Measurements from ENCODE around the gene RAP1GAP2.

RAP1GAP2 gene

DNA sequence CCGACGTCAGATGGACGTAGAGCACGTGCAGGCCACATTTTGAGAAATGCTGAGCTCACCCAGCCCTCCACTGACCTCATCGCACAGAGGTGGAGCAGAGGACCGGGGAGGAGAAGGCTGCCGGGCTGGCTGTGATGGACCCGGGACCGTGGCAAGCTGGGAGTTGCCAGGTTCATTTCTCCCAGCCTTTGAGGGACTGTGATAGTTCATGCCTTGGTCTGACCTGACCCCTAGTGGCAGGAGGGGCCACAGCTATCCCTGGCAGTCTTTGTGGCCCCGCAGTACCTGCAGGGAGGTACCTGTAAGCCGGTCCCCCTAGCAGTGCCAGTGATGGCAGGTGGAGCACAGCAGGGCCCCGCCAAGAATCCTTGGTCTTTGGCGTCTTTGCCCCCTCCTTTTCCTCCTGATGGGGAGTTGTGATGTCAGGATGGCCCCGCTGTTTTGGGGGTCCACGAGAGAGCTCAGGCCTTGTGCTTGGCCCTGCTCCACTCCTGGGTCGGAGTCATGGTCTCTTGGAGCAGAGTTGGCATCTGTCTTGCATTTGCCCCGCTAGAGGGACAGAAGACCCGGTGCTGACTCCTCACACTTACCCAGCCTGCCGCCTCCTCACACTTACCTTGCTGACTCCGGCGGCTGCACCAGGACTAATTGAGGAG, 216.8 kb downstream of the RAP1GAP2 start:
- no peaks in the 10 kb centered on the region for H3K9me3 ChIP-seq (ENCODE audit: control insufficient read depth, insufficient read depth, low read length)
- H3K27me3 ChIP-seq (ENCODE audit: control insufficient read depth, insufficient read depth, low read length), result no peaks in the 10 kb centered on the region
- no peak overlapping the region for H3K4me3 ChIP-seq (ENCODE audit: low read depth, low read length)
- H3K4me1 ChIP-seq (ENCODE audit: control insufficient read depth, insufficient read depth, low read length), result no peaks in the 10 kb centered on the region
- H3K9ac ChIP-seq (ENCODE audit: low read depth, low read length), result no peak overlapping the region
- peaks cover 56% of the 10 kb centered on the region for H3K36me3 ChIP-seq (ENCODE audit: control insufficient read depth, insufficient read depth, low read length)
- H3K27ac ChIP-seq (ENCODE audit: low read depth, low read length), result no peak overlapping the region

DNA sequence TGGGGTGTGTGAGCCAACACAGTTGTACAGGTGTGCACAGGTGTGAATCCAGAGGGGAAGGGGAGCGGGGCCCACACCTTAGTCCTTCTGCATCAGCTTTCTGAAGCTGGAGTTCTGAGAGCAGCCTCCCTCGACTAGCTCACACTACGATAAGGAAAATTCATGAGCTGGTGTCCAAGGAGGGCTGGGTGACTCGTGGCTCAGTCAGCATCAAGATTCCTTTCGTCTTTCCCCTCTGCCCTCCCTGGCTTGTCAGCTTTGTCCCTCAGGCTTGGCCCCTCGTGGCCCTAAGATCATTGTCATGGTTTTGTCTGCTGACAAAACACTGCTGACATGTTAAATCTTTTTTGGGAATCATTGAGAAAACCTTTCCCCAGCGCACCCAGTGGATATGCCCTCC, 219.7 kb downstream of the RAP1GAP2 start:
- H3K4me1 ChIP-seq (ENCODE audit: control insufficient read depth, insufficient read depth, low read length), result no peaks in the 10 kb centered on the region
- H3K4me3 ChIP-seq (ENCODE audit: low read depth, low read length), result no peak overlapping the region
- H3K36me3 ChIP-seq (ENCODE audit: control insufficient read depth, insufficient read depth, low read length), result peaks cover 59% of the 10 kb centered on the region
- H3K27ac ChIP-seq (ENCODE audit: low read depth, low read length), result no peak overlapping the region
- no peaks in the 10 kb centered on the region for H3K27me3 ChIP-seq (ENCODE audit: control insufficient read depth, insufficient read depth, low read length)
- no peaks in the 10 kb centered on the region for H3K9me3 ChIP-seq (ENCODE audit: control insufficient read depth, insufficient read depth, low read length)
- H3K9ac ChIP-seq (ENCODE audit: low read depth, low read length), result no peak overlapping the region

DNA sequence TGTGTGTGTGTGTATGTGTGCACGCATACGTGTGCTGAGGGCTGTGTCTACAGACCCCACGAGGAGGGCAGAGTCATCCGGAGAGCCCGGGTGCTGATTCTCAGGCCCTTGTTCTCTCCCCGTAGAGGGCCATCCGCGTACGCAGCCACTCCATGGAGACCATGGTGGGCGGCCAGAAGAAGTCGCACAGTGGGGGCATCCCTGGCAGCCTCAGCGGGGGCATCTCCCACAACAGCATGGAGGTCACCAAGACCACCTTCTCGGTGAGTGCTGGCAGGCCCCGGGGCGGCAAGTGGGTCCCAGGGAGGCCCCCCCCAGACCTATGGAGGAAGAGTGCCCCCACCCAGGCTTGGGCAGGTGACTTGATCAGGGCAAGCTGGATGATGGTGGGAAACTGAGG, 221.7 kb downstream of the RAP1GAP2 start:
- H3K4me3 ChIP-seq (ENCODE audit: low read depth, low read length), result no peak overlapping the region
- H3K9ac ChIP-seq (ENCODE audit: low read depth, low read length), result no peak overlapping the region
- no peaks in the 10 kb centered on the region for H3K4me1 ChIP-seq (ENCODE audit: control insufficient read depth, insufficient read depth, low read length)
- peaks cover 69% of the 10 kb centered on the region for H3K36me3 ChIP-seq (ENCODE audit: control insufficient read depth, insufficient read depth, low read length)
- H3K27ac ChIP-seq (ENCODE audit: low read depth, low read length), result no peak overlapping the region
- H3K27me3 ChIP-seq (ENCODE audit: control insufficient read depth, insufficient read depth, low read length), result no peaks in the 10 kb centered on the region
- H3K9me3 ChIP-seq (ENCODE audit: control insufficient read depth, insufficient read depth, low read length), result peaks cover 9% of the 10 kb centered on the region

DNA sequence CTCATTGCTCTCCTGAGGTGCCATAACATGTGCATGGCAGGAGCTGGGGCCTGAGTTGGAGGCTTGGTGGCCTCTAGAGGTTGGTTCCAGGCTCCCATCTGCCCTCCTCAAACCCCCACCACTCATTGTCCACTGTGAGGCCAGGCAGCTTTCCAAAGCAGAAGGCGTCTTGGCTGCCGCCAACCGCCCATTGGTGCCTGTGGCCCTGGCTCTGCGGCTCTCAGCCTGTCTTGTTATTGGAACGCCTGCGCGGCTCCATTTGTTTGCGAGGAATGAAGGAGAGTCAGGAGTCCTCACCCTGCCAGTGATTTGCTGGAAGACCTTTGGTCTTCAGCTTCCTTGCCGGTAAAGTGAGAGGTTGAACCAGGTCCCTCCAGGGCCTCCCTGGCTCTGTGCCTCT, 223.5 kb downstream of the RAP1GAP2 start:
- no peak overlapping the region for H3K4me3 ChIP-seq (ENCODE audit: low read depth, low read length)
- H3K9me3 ChIP-seq (ENCODE audit: control insufficient read depth, insufficient read depth, low read length), result peaks cover 9% of the 10 kb centered on the region
- no peak overlapping the region for H3K27ac ChIP-seq (ENCODE audit: low read depth, low read length)
- no peak overlapping the region for H3K9ac ChIP-seq (ENCODE audit: low read depth, low read length)
- H3K27me3 ChIP-seq (ENCODE audit: control insufficient read depth, insufficient read depth, low read length), result no peaks in the 10 kb centered on the region
- no peaks in the 10 kb centered on the region for H3K4me1 ChIP-seq (ENCODE audit: control insufficient read depth, insufficient read depth, low read length)
- H3K36me3 ChIP-seq (ENCODE audit: control insufficient read depth, insufficient read depth, low read length), result peaks cover 71% of the 10 kb centered on the region

DNA sequence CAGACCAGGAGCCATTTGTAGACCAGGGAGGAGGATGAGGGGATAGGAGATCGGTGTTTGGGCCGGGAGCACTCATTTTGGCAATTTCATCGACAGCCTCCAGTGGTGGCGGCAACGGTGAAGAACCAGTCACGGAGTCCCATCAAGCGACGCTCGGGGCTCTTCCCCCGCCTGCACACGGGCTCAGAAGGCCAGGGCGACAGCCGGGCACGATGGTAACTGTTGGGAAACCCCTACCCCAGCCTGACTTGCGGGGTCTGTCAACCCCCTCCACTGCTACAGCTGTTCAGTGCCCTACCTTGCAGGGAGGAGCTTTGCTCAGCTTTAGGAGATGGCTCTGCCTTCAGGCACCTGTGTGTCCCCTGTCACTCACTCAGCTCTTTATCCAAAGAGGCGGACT, 224.1 kb downstream of the RAP1GAP2 start:
- Histone ChIP-seq H3K4me3 (ENCODE audit: low read depth, low read length) (no peak overlapping the region), H3K27me3 (ENCODE audit: control insufficient read depth, insufficient read depth, low read length) (no peaks in the 10 kb centered on the region), H3K36me3 (ENCODE audit: control insufficient read depth, insufficient read depth, low read length) (peaks cover 71% of the 10 kb centered on the region), H3K4me1 (ENCODE audit: control insufficient read depth, insufficient read depth, low read length) (no peaks in the 10 kb centered on the region), H3K27ac (ENCODE audit: low read depth, low read length) (no peak overlapping the region), H3K9me3 (ENCODE audit: control insufficient read depth, insufficient read depth, low read length) (peaks cover 9% of the 10 kb centered on the region), H3K9ac (ENCODE audit: low read depth, low read length) (no peak overlapping the region)

DNA sequence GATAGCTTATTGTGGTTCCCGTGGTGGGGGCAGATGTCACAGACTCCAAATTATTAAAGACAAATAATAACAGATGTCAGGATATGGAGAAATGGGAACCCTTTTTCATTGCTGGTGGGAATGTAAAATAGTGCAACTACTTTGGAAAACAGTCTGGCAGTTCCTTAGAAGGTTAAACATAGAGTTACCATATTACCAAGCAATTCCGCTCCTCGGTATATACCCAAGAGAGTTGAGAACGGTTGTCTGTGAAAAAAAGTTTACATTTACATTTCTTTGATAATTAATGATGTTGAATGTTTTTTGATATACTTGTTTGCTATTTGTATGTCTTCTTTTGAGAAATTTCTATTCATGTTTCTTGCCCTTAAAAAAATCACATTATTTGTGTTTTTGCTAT, 226.0 kb downstream of the RAP1GAP2 start:
- Histone ChIP-seq H3K36me3 (ENCODE audit: control insufficient read depth, insufficient read depth, low read length) (peaks cover 73% of the 10 kb centered on the region), H3K9ac (ENCODE audit: low read depth, low read length) (no peak overlapping the region), H3K27ac (ENCODE audit: low read depth, low read length) (no peak overlapping the region), H3K9me3 (ENCODE audit: control insufficient read depth, insufficient read depth, low read length) (peaks cover 9% of the 10 kb centered on the region), H3K4me1 (ENCODE audit: control insufficient read depth, insufficient read depth, low read length) (no peaks in the 10 kb centered on the region), H3K27me3 (ENCODE audit: control insufficient read depth, insufficient read depth, low read length) (no peaks in the 10 kb centered on the region), H3K4me3 (ENCODE audit: low read depth, low read length) (no peak overlapping the region)

DNA sequence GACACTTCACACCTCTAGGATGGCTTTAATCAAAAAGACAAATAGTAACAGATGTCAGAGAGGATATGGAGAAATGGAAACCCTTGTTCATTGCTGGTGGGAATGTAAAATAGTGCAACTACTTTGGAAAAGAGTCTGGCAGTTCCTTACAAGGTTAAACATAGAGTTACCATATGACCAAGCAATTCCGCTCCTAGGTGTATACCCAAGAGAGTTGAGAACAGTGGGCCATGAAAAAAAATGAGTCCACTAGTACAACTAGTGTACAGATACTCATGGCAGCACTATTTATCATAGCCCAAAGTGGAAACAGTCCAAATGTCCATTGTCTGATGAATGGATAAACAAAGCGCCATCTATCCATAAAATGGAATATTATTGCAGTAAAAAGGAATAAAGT, 228.1 kb downstream of the RAP1GAP2 start:
- Histone ChIP-seq H3K9me3 (ENCODE audit: control insufficient read depth, insufficient read depth, low read length) (peaks cover 9% of the 10 kb centered on the region), H3K36me3 (ENCODE audit: control insufficient read depth, insufficient read depth, low read length) (peaks cover 69% of the 10 kb centered on the region)

DNA sequence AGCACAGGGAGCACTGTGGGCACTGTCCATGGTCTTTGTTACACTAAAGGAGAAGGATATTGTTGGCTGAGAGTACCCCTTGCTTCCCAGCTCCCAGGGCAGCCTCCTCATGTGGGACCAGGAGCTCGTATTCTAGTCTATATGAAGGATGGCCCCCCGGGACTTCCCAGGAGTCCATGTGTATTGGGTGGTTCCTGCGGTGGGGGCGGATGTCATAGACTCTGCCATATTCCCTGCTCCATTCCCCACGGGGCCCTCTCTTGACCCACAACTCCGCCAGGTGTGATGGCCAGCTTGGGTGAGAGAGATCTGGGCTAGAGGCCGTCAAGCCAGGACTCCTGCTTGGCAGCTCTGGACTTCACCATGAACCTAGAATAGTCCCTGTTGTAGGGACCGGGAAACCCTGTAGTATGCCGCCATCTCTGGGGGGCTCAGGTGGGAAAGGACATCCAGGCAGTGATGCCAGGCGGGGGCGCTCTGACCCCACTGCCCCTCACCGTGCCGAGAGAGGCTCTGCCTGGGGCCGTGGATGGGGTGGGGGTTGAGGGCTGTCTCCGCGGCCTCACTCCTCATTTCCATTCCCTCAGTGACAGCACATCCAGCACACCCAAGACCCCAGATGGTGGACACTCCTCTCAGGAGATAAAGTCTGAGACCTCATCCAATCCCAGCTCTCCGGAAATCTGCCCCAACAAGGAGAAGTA, 229.3 kb downstream of the RAP1GAP2 start:
- peaks cover 9% of the 10 kb centered on the region for H3K9me3 ChIP-seq (ENCODE audit: control insufficient read depth, insufficient read depth, low read length)
- no peak overlapping the region for H3K9ac ChIP-seq (ENCODE audit: low read depth, low read length)
- H3K36me3 ChIP-seq (ENCODE audit: control insufficient read depth, insufficient read depth, low read length), result peaks cover 70% of the 10 kb centered on the region
- no peaks in the 10 kb centered on the region for H3K27me3 ChIP-seq (ENCODE audit: control insufficient read depth, insufficient read depth, low read length)
- H3K4me3 ChIP-seq (ENCODE audit: low read depth, low read length), result no peak overlapping the region
- H3K27ac ChIP-seq (ENCODE audit: low read depth, low read length), result no peak overlapping the region
- no peaks in the 10 kb centered on the region for H3K4me1 ChIP-seq (ENCODE audit: control insufficient read depth, insufficient read depth, low read length)

More for the DNA sequence above, 228.1 kb downstream of the RAP1GAP2 start:
- Histone ChIP-seq H3K27me3 (ENCODE audit: control insufficient read depth, insufficient read depth, low read length) (no peaks in the 10 kb centered on the region), H3K4me3 (ENCODE audit: low read depth, low read length) (no peak overlapping the region), H3K4me1 (ENCODE audit: control insufficient read depth, insufficient read depth, low read length) (no peaks in the 10 kb centered on the region), H3K9ac (ENCODE audit: low read depth, low read length) (no peak overlapping the region), H3K27ac (ENCODE audit: low read depth, low read length) (no peak overlapping the region)

DNA sequence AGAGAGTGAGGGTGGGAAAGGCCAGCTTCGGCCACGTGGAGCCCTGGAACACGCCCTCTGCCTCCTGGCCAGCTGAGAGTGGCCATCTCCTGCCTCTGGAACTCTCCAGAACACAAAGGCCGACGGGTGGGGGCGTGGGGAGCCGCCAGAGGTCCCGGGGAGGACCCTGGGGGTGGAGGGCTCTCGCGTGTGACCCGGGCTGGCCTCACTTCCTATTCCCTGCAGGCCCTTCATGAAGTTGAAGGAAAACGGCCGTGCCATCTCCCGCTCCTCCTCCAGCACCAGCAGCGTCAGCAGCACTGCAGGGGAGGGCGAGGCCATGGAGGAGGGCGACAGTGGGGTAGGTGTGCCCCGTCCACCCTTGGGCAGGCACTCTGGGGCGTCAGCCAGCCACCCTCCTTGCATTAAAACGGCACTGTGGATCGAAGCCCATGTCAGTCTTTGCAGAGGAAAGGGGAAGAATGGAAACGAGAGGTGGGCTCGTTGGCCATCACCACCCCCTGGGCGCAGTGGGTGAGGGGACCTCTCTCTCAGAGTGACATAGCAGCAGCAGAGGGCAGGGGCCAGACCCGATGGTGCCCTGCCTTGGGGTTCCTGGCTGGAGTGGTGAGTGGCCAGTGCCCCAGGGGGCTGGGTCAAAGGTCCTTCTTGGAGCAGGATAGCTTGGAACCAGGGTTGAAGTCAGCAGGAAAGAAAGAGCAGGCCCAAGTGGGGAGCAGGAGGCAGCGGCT, 230.1 kb downstream of the RAP1GAP2 start:
- no peak overlapping the region for H3K4me3 ChIP-seq (ENCODE audit: low read depth, low read length)
- H3K27ac ChIP-seq (ENCODE audit: low read depth, low read length), result no peak overlapping the region
- H3K9ac ChIP-seq (ENCODE audit: low read depth, low read length), result no peak overlapping the region
- H3K4me1 ChIP-seq (ENCODE audit: control insufficient read depth, insufficient read depth, low read length), result no peaks in the 10 kb centered on the region
- no peaks in the 10 kb centered on the region for H3K27me3 ChIP-seq (ENCODE audit: control insufficient read depth, insufficient read depth, low read length)
- peaks cover 70% of the 10 kb centered on the region for H3K36me3 ChIP-seq (ENCODE audit: control insufficient read depth, insufficient read depth, low read length)
- H3K9me3 ChIP-seq (ENCODE audit: control insufficient read depth, insufficient read depth, low read length), result peaks cover 9% of the 10 kb centered on the region

DNA sequence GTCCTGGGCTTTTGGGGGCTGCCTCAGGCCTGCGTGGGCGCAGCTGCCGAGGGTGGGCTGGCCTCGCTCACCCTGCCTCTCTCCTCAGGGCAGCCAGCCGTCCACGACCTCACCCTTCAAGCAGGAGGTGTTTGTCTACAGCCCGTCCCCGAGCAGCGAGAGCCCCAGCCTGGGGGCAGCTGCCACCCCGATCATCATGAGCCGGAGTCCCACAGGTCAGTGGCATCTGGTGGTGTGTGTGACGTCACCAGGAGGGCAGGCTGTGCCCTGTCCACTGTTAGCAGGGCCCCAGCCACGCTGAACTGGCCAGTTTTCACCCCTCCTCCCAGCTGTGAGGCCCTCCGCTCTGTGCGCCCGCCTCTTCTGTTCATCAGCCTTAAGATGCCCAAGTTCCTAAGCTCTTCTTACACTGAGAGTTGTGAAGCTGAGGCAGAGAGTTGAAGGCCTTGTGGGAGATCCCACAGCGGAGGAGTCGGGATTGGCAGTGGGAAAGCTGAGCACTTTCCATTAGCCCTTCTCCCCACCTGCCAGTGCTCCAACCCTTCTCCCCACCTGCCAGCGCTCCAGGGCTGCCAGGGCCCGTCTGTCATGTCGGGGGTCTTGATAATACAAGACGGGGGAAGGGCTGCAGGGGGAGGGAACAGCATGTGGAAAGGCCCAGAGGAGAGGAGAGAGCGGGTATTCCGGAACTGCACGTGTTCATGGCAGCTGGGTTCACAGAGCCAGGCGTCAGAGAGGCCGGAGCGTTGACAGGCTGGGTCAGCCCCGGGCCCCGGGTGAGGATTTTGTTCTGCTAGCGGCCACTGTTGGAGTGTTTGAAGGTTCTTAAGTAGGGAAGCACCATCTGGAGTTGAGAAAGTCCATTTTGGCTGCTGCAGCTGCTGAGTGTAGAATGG, 230.9 kb downstream of the RAP1GAP2 start:
- Histone ChIP-seq H3K27ac (ENCODE audit: low read depth, low read length) (no peak overlapping the region), H3K4me1 (ENCODE audit: control insufficient read depth, insufficient read depth, low read length) (no peaks in the 10 kb centered on the region), H3K36me3 (ENCODE audit: control insufficient read depth, insufficient read depth, low read length) (peaks cover 64% of the 10 kb centered on the region), H3K9me3 (ENCODE audit: control insufficient read depth, insufficient read depth, low read length) (peaks cover 4% of the 10 kb centered on the region; the same call in 1 of the 2 replicates), H3K9ac (ENCODE audit: low read depth, low read length) (no peak overlapping the region), H3K4me3 (ENCODE audit: low read depth, low read length) (no peak overlapping the region), H3K27me3 (ENCODE audit: control insufficient read depth, insufficient read depth, low read length) (no peaks in the 10 kb centered on the region)
